GM18868 (cell line): ENCODE results near the gene ANXA6.
A peak's percentile ranks its signal among the peaks of the same experiment; 100 is the strongest.

Experiments
- ATAC-seq: cut with Tn5 transposase; IDR thresholded peaks from one replicate; pipeline ENCODE4 v1.9.1; 2021; ENCODE audit warnings: mild to moderate bottlenecking, moderate library complexity; ENCODE audit not compliant: unreplicated experiment

Gene ANXA6

GRCh38 chr5:151154931-151155774, 2.4 kb downstream of the ANXA6 start:
- peak; percentile 23 for ATAC-seq

GRCh38 chr5:151153766-151154272, 3.8 kb downstream of the ANXA6 start:
- no peak for ATAC-seq

- no peak for ATAC-seq
Observed at GRCh38 chr5:151153300-151153699, 4.3 kb downstream of the ANXA6 start.

GRCh38 chr5:151151793-151152192, 5.8 kb downstream of the ANXA6 start:
- peak; percentile 44 for ATAC-seq

GRCh38 chr5:151151263-151151660, 6.3 kb downstream of the ANXA6 start:
- ATAC-seq = no peak

GRCh38 chr5:151150471-151151262, 6.9 kb downstream of the ANXA6 start:
- peak; percentile 57 for ATAC-seq

GRCh38 chr5:151148583-151148982, 9.0 kb downstream of the ANXA6 start:
- ATAC-seq = no peak

GRCh38 chr5:151147033-151147432, 10.5 kb downstream of the ANXA6 start:
- ATAC-seq = no peak

GRCh38 chr5:151146061-151146460, 11.5 kb downstream of the ANXA6 start:
- no peak for ATAC-seq

- ATAC-seq = peak; percentile 32
Observed at GRCh38 chr5:151144922-151145321, 12.7 kb downstream of the ANXA6 start.

- ATAC-seq = no peak
Observed at GRCh38 chr5:151144275-151144674, 13.3 kb downstream of the ANXA6 start.

GRCh38 chr5:151143645-151144044, 13.9 kb downstream of the ANXA6 start:
- ATAC-seq = no peak

GRCh38 chr5:151142933-151143332, 14.6 kb downstream of the ANXA6 start:
- ATAC-seq = no peak

- ATAC-seq = peak; percentile 92
Observed at GRCh38 chr5:151141535-151141934, 16.0 kb downstream of the ANXA6 start.

GRCh38 chr5:151140686-151141459, 16.7 kb downstream of the ANXA6 start:
- no peak for ATAC-seq

- ATAC-seq = no peak
Observed at GRCh38 chr5:151139646-151140045, 17.9 kb downstream of the ANXA6 start.

GRCh38 chr5:151139015-151139414, 18.6 kb downstream of the ANXA6 start:
- ATAC-seq = no peak

GRCh38 chr5:151138114-151138513, 19.5 kb downstream of the ANXA6 start:
- no peak for ATAC-seq

- ATAC-seq = no peak
Observed at GRCh38 chr5:151137067-151137825, 20.3 kb downstream of the ANXA6 start.

GRCh38 chr5:151134228-151134627, 23.4 kb downstream of the ANXA6 start:
- ATAC-seq = peak; percentile 68
